Neural progenitor cell (in vitro differentiated cells): ENCODE measurements around the gene CPN1.

ENCODE experiments used
- CTCF ChIP-seq: fragments of 200-600 bp; sonication (generic); IDR thresholded peaks from 2 replicates; pipeline ENCODE4 v1.5.1; 2017; ENCODE audit warnings: antibody characterized with exemption, mild to moderate bottlenecking
- EZH2 ChIP-seq: fragments of 200-600 bp; sonication (generic); IDR thresholded peaks from 2 replicates; pipeline ENCODE4 v1.6.1; 2017; ENCODE audit warnings: antibody characterized with exemption, mild to moderate bottlenecking, moderate library complexity
- EZH2phosphoT487 ChIP-seq: fragments of 200-600 bp; sonication (generic); IDR thresholded peaks from 2 replicates; pipeline ENCODE4 v1.6.1; 2017; ENCODE audit warnings: antibody characterized with exemption

- TF ChIP-seq CTCF (no peak), EZH2 (no peak), EZH2phosphoT487 (no peak)
These were observed 36.1 kb downstream of the CPN1 start for GRCh38 chr10:100045592-100045991.
